ENCODE measurements around the gene CCDC15.
"Not testable (repeated sequence)": the region's sequence is repeated elsewhere in the genome, so short reads cannot be mapped to it uniquely, and the experiment has no call there.

CCDC15 gene

GRCh38 chr11:125083312-125084056, 129.5 kb downstream of the CCDC15 start:
- DNase-seq: no peak

DNA sequence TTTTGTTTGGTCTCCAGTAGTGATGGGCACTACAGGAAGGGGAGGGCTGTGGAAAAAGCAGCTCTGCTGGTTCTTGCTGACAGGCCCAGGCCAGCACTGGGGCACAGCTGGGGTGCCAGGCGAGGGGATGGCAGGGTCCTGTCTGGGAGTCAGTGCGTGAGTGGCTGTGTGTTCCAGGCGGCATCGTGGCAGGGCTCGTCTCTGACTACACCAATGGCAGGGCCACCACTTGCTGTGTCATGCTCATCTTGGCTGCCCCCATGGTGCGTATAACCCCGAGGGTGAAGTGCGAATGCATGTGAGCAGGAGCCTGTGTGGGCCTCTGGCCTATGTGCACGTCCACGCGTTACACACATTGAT, 130.0 kb downstream of the CCDC15 start:
- no peak for DNase-seq

DNA sequence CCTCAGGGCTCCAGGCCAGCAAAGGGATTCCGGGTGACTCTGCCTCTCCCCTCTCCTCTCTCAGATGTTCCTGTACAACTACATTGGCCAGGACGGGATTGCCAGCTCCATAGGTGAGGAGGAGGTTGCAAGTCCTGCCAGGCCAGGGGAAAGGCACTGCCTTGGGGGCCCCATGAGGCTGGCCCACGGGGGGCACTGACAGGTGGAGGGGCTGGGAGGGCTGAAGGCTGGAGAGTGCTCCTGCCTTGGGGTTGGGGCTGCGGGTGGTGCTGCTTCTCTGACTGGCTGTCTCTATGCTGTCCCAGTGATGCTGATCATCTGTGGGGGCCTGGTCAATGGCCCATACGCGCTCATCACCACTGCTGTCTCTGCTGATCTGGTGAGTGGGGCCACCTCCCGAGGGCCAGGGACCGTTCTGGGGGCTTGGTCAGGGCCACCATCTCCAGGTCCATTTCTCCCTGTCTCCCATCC, 130.8 kb downstream of the CCDC15 start:
- DNase-seq: no peak

DNA sequence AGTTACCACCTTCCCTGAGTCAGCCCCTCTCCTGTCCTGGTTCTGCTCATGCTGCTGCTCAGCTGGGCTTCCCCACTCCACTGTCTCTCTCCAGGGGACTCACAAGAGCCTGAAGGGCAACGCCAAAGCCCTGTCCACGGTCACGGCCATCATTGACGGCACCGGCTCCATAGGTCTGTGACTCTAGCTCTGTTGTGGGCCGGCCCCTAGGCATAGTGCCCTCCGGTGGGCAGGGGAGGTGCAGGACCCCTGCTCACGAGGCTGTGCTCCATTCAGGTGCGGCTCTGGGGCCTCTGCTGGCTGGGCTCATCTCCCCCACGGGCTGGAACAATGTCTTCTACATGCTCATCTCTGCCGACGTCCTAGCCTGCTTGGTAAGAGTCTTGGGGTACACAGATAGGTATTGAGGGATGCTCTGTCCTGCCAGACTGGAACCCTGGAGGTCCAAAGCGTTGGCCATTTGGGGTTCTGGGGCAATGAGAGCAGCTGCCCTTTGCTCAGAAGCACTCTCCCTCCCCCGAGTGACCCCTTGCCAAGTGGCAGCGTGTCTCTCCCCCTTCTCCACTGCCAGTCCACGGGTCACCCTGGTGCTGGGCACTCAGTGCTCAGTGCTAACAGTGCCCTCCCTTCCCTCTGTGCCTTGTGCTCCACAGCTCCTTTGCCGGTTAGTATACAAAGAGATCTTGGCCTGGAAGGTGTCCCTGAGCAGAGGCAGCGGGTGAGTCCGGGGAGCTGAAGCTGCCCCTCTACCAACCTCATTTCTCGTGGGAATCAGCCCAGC, 131.5 kb downstream of the CCDC15 start:
- no peak for DNase-seq

DNA sequence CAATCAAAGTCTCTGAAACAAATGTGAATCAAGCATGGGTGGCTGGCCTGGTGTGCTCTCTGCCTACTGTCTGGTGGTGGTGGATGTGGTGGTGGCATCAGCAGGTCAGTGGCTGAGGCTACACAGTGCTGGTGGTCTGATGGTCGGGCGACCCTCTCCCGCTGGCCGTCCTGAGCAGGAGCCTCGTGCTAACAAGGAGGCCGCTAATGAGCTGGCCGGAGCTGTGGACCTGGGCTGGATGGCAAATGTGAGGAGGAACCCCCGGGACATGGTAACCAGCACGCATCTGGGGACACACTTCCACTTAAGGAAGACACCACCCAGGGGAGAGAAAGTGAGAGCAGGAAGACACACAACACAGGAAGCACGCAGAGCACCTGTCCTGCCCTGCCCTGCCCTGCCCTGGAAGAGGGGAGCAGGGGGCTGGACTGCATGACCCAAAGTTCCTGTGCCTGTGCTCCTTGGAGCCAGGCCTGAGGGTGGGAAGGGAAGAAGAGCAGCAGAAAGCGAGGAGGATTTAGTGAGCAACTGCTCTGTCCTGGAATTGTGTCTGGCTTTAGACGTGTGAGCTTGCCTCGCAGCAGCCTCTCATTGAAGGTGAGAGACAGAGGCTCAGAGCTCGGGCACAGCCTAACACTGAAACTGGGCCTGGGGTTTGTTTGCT, 132.8 kb downstream of the CCDC15 start:
- DNase-seq: no peak

DNA sequence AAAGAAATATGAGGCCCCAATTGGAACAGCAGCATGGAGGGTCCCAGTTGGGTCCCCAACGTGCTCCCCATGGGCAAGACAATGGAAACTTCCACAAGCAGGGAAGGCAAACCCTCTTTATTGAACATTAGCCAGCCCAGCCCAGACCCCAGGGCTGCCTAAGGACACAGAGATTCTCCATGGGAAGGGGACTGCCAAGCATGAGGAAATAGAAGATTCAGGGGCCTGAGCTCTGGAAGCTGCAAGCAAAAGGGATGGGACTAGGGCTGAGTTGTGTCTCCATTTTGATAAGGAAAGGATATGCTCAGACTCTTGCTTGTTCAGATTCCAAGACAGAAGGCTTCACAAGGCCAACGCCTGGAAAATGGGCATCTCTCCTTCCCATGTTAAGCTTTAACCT, 134.1 kb downstream of the CCDC15 start:
- no peak for DNase-seq

GRCh38 chr11:125088576-125089455, 134.8 kb downstream of the CCDC15 start:
- DNase-seq: no peak

GRCh38 chr11:125089481-125089880, 135.5 kb downstream of the CCDC15 start:
- not testable (repeated sequence) for DNase-seq

GRCh38 chr11:125090151-125090550, 136.1 kb downstream of the CCDC15 start:
- not testable (repeated sequence) for DNase-seq

DNA sequence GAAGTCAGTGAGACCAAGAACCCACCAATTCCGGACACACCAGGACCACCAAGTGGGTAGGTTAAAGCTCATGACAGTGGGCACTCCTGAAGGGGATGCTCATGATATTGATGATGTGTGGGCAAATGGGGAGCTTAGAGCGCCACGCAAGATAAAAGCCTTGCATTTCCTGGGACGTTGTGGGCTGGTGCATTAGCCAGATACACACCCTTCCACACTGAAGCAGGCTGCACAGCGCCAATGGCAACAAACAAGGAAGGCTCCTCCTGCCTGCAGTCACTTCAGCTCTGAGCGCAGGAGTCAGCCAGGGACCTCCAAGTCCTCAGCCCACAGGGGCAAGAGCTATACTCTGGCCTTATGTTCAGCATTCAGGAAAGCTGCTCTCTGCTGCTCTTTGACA, 136.8 kb downstream of the CCDC15 start:
- no peak for DNase-seq
